ENCODE data around the gene SPART.

The SPART gene

GRCh38 chr13:36346222-36347083, at the start of gene SPART:
TSS of gene SPART (minus strand) at chr13:36346394. CDS start at chr13:36335830, 10,564 bp downstream.
- peak; percentile 66 to 79 for DNase-seq

GRCh38 chr13:36395280-36395679, 49.1 kb upstream of the SPART start:
- DNase-seq, result peak; percentile 62 to 70

- no peak for DNase-seq
These were observed 39.3 kb upstream of the SPART start for GRCh38 chr13:36385489-36385888.

GRCh38 chr13:36382030-36382429, 35.8 kb upstream of the SPART start:
- DNase-seq, result no peak

- DNase-seq, result no peak
These were observed 31.8 kb upstream of the SPART start for GRCh38 chr13:36377826-36378468.

- DNase-seq, result no peak
These were observed 27.9 kb upstream of the SPART start for GRCh38 chr13:36374063-36374462.

GRCh38 chr13:36371185-36371584, 25.0 kb upstream of the SPART start:
- no peak for DNase-seq

GRCh38 chr13:36370108-36370429, 23.9 kb upstream of the SPART start:
- DNase-seq, result no peak

GRCh38 chr13:36369268-36370107, 23.3 kb upstream of the SPART start:
- DNase-seq, result no peak

GRCh38 chr13:36366031-36366430, 19.8 kb upstream of the SPART start:
- no peak for DNase-seq

- DNase-seq, result no peak
These were observed 17.2 kb upstream of the SPART start for GRCh38 chr13:36363366-36363863.

GRCh38 chr13:36362914-36363313, 16.7 kb upstream of the SPART start:
- no peak for DNase-seq

GRCh38 chr13:36362251-36362650, 16.1 kb upstream of the SPART start:
- no peak for DNase-seq

- no peak for DNase-seq
These were observed 14.7 kb upstream of the SPART start for GRCh38 chr13:36360903-36361302.

- DNase-seq, result no peak
These were observed 13.2 kb upstream of the SPART start for GRCh38 chr13:36359301-36359950.

GRCh38 chr13:36358175-36358718, 12.1 kb upstream of the SPART start:
- DNase-seq, result no peak

GRCh38 chr13:36357692-36358091, 11.5 kb upstream of the SPART start:
- no peak for DNase-seq

- no peak for DNase-seq
These were observed 11.0 kb upstream of the SPART start for GRCh38 chr13:36357231-36357630.

- no peak for DNase-seq
These were observed 9.9 kb upstream of the SPART start for GRCh38 chr13:36356058-36356457.

GRCh38 chr13:36355632-36356031, 9.4 kb upstream of the SPART start:
- no peak for DNase-seq

- DNase-seq, result no peak
These were observed 8.8 kb upstream of the SPART start for GRCh38 chr13:36354842-36355623.

GRCh38 chr13:36353001-36353400, 6.8 kb upstream of the SPART start:
- DNase-seq, result no peak

Data from Kasumi-1 (cell line).